ENCODE data around the gene PKD1L1.
"Not testable (repeated sequence)": the region's sequence is repeated elsewhere in the genome, so short reads cannot be mapped to it uniquely, and the experiment has no call there.

Gene PKD1L1

GRCh38 chr7:47812429-47813136 lies 135.7 kb downstream of the PKD1L1 start:
- DNase-seq: no peak

GRCh38 chr7:47811632-47812380 lies 136.5 kb downstream of the PKD1L1 start:
- DNase-seq: no peak

DNA sequence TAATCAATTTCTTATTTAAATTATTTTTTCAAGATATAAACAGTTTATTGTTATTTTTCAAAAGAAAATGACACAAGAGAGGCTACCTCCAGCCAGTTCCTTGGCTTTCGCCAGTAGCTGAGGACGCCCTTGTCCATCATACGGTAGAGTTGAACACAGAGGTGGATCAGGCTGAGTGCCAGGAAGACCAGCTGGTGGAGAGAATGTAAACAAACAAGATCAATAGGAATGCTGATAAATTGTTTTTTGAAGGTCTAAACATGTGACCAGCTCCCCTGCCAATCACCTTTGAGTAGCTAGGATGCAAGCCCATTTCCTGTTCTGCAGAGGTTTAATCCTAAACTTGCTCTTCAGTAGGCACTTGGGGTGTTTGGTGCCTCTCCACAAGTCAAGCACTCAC lies 138.9 kb downstream of the PKD1L1 start:
- DNase-seq: no peak

DNA sequence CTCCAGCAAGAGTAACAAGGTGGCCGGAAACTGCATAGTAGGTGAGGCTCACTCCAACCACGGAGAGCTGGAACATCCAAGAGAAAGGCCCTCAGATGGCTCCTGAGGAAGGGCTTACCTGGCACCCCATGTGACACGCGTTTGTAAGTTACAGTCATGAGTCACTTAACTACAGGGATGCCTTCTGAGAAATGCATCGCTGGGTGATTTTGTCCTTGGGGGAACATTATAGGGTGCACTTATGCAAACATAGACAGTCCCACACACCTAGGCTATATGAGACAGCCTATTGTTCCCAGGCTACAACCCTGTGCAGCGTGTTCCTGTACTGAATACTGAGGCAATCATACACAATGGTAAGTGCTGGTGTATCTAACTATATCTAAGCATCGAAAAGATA lies 139.9 kb downstream of the PKD1L1 start:
- DNase-seq: no peak

GRCh38 chr7:47807756-47808155 lies 140.5 kb downstream of the PKD1L1 start:
- no peak for DNase-seq

GRCh38 chr7:47807126-47807525 lies 141.1 kb downstream of the PKD1L1 start:
- DNase-seq: no peak

DNA sequence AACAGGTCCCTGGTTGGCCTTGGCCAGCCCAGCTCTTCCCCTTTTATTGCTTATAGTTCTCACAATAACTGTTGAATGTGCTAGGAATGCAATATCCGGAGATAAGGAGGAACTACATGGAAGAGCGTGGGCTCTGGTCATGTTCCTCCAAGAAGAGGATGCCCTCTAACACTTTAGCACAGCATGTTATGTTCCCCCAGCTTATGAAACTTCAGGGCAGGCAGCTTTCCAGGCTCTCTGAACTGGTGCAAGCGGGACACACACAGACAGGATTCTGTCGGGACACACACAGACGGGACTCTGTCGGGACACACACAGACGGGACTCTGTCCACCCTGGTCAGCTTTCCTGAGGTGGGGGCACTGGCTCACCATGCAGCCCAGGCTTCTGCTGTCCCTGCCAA lies 141.6 kb downstream of the PKD1L1 start:
- DNase-seq: no peak

GRCh38 chr7:47804767-47805545 lies 143.3 kb downstream of the PKD1L1 start:
- DNase-seq: no peak

- no peak for DNase-seq
Observed at GRCh38 chr7:47803846-47804245, 144.4 kb downstream of the PKD1L1 start.

DNA sequence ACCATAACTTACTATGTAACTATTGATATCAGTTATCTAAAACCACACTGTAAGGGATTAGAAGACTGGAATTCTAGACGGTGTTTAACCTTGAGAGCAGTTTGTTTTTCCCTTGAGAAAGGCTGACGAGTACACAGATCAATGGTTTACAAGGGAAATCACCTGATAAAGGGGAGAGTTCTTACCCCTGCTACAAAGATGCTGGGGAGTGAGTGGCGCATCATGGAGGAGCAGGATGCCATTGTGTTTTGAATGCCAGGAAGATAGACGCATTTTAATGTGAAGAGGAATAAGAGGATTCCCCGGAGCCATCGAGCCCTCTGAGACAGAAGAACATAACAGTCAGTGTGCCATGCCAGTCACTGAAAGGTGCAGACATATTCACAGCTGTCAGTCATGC lies 145.2 kb downstream of the PKD1L1 start:
- no peak for DNase-seq

DNA sequence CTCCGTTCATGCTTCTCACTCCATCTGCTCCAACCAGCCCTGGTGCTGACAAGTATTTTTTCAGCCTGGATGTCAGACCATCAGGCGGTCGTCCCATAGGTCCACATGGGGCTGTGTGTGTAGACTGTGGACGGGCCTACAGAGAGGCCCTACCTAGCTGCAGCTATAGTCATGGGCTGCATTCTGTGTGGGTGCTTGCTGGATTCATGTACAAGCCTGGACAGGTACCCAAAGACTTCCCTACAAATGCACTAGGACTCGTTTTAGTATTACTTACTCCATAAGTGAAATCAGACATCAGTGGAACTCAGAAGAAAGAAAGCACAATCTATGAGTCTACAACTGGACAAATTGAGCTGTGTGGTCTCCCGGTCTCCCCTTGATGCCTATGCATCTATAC lies 146.8 kb downstream of the PKD1L1 start:
- no peak for DNase-seq

DNA sequence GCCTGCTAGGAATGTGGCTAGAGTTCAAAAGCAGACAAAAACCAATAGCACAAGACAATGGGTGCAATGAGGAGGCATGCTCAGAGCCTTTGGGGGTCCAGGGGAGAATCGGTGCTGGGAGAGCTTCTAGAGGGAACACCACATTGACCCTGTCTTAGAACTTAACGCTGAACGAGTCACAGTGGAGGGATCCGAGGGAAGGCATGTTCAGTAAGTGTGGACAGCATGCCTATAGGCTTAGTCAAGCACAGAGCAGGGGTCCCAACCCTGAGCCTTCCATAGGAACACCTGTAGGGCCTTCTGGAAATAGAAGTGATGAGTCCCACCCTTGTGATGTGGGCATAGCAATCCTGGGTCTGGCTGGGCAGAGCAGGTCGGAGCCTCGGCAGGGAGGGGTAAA lies 148.7 kb downstream of the PKD1L1 start:
- no peak for DNase-seq

GRCh38 chr7:47796347-47796746 lies 151.9 kb downstream of the PKD1L1 start:
- DNase-seq: no peak

DNA sequence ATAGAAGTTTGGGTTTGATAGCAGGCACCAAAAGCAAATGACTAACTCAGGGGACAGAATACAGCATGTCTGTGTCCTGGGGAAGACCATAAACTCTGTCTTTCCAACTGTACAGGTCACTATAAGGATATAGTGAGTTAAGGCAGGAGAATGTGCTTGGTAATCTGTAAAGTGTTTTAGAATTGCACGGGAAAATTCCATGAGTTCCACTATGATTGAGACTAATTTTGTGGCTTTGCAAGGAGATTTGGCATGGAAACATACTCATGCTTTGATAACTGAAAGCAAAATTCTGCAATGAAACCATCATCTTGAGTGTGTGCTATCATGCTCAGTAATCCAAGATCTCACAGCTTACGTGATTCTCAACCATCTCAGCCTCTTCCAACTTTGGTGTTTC lies 152.6 kb downstream of the PKD1L1 start:
- DNase-seq: no peak

GRCh38 chr7:47795126-47795525 lies 153.1 kb downstream of the PKD1L1 start:
- DNase-seq: not testable (repeated sequence)

DNA sequence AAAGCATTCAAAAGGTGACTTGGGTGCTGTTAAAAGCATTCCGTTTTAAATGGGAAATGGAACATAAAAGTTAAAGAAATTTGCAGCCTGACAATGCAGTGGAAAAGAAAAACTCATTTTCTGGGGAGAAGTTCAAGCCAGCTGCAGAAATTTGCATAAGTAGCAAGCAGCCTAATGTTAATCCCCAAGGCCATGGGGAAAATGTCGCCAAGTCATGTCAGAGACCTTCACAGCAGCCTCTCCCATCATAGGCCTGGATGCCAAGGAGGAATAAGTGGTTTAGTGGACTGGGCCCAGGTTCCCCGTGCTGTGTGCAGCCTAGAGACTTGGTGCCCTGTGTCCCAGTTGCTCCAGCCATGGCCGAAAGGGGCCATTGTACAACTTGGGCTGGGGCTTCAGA lies 154.2 kb downstream of the PKD1L1 start:
- no peak for DNase-seq

GRCh38 chr7:47793186-47793585 lies 155.1 kb downstream of the PKD1L1 start:
- DNase-seq: not testable (repeated sequence)

GRCh38 chr7:47792521-47793121 lies 155.6 kb downstream of the PKD1L1 start:
- no peak for DNase-seq

DNA sequence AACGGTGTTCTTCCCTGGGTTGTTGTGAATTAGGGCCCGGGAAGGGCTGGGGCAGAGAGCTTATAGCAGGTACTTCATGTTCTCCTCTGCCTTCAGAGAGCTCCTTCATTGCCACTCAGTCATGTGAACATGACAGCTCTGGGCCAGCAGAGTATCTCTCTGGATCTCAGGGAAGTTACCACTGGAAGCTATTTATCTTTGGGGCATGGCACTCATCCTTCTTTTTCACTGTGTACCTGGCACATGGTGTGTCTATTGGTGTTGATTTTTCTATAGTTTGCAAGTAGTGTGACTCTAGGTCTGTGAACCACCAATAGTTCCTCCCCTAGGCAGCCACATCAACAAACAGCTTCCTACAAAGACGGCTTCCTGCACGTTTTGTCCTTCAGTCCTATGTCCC lies 156.6 kb downstream of the PKD1L1 start:
- no peak for DNase-seq

DNA sequence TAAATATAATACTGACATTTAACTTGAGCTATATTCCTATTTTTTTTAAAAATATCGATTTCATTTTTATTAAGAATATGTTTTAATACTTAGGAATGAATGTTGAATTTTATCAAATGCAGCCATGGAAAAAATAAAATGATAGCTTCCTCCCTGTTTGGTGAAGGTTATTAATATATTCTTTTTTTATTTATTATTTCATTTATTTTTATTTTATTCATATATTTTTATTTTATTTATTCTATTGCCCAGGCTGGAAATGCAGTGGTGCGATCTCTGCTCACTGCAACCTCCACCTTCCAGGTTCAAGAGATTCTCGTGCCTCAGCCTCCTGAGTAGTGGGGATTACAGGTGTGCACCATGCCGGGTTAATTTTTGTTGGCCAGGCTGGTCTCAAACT lies 160.2 kb downstream of the PKD1L1 start:
- DNase-seq: no peak

DNA sequence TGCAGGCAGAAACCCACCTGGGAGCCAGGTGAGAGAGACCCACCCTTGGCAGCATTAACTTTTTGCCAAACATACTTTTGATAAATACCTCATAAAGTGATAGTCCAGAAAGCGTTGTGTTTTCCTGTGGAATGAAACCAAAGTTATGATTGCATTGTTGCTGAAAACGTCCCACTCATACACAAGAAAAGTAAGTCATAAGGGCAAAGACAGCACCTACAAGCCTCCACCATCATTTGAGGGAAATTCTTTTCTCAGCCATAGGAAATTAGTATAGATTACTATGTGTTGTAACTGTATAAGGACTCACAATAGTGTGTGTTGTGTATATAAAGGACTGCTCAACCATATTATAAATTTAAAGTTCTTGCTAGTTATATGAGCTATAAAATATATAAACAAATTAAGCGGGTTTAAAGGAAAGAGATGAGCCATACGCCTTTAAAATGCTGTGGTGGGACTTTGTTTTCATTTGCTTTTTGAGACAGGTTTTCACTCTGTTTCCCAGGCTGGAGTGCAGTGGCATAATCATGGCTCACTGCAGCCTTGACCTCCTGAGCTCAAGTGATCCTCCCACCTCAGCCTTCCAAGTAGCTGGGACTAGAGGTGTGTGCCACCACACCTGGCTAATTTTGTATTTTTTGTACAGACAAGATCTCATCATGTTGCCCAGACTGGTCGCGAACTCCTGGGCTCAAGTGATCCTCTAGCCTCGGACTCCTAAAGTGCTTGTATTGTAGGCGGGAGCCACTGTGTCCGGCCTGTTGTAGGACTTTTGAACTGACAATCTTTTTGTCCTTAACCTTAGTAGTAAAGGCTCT lies 160.8 kb downstream of the PKD1L1 start:
- DNase-seq: no peak

DNA sequence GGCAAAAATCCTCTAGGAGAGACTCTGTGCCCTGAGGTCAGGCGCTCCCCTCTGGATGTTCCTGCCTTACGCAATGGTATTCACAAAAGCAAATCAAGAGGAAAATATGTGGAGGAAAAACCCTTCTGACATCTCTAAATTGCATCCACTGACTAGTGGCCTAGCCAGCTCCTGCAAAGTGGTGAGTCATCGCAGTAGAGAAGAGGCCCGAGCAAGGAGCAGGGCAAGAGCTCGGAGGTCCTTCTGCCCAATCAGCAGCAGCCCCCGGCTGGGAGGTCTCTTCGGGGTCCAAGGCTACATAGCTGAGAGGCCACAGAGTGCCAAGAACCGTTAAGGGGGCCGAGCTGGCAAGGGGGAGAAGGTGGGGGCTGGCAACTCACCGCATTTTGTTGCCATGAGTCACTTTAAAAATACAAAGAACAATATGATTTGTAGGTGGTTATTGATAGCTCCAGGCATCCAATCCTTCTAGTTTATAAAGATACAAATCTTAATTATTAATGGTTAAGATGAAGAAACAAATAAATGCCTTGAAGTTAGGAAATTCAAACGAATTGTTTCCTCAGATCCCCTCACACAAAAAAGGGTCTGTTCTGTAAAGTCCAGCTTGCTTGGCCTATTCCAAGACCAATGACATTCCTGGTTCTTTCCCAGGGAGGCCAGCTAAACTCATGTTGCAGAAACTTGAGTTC lies 161.6 kb downstream of the PKD1L1 start:
- no peak for DNase-seq

All from NCI-H1048 (cell line).